HFFc6 (cell line): ENCODE data around the gene ERAL1. TPM values are rescaled to one million over a fixed set of nuclear protein-coding genes. Genes with fewer than 3 reads are reported as not detected.
"Not testable (repeated sequence)": the region's sequence is repeated elsewhere in the genome, so short reads cannot be mapped to it uniquely, and the experiment has no call there.

Experiments used
- DNase-seq: peaks from one replicate; pipeline ENCODE4 v3.0.0-alpha.2; 2018
- H3K27ac Mint-ChIP-seq: 2 replicates; pipeline ENCODE4 v1.8.0; 2020; ENCODE audit warnings: mild to moderate bottlenecking, mixed read lengths
- H3K27me3 Mint-ChIP-seq: 2 replicates; pipeline ENCODE4 v1.8.0; 2021; ENCODE audit warnings: mild to moderate bottlenecking, moderate library complexity, mixed read lengths; ENCODE audit not compliant: insufficient read depth
- H3K36me3 Mint-ChIP-seq: 2 replicates; pipeline ENCODE4 v1.8.0; 2021; ENCODE audit warnings: low read depth, mixed read lengths
- H3K4me1 Mint-ChIP-seq: 2 replicates; pipeline ENCODE4 v1.8.0; 2020; ENCODE audit warnings: low read depth, mixed read lengths
- H3K4me3 Mint-ChIP-seq: 2 replicates; pipeline ENCODE4 v1.8.0; 2020; ENCODE audit warnings: mild to moderate bottlenecking, moderate library complexity, mixed read lengths
- H3K9me3 Mint-ChIP-seq: 2 replicates; pipeline ENCODE4 v1.8.0; 2020; ENCODE audit warnings: mild to moderate bottlenecking, mixed read lengths
- CTCF ChIP-seq: fragments of 200-600 bp; sonication (generic); IDR thresholded peaks from 2 replicates; pipeline ENCODE4 v1.5.0; 2021; ENCODE audit warnings: antibody characterized with exemption, mild to moderate bottlenecking
- total RNA-seq, 6 experiments: library from RNA; stranded (reverse); fragmentation: NEBNext Ultra II Directional; extraction: Animal tissue kit (Norgen Biotek cat#: 25700); gene quantifications; 2 replicates in 1 of 6; 3 replicates in 5 of 6; pipeline ENCODE4 v1.2.3, GENCODE V29; 2021

ERAL1 gene
- total RNA-seq, 6 experiments from 2014 or later: 43.3 to 55.1 (median 46.1) TPM

- no peak overlapping the region for H3K4me3 Mint-ChIP-seq
- peaks cover 5% of the 10 kb centered on the region; the same call in 1 of the 2 replicates for H3K36me3 Mint-ChIP-seq
- H3K9me3 Mint-ChIP-seq: no peaks in the 10 kb centered on the region
- no peak overlapping the region for H3K27ac Mint-ChIP-seq
- H3K4me1 Mint-ChIP-seq: peaks cover 22% of the 10 kb centered on the region
- H3K27me3 Mint-ChIP-seq: peaks cover 2% of the 10 kb centered on the region; the same call in 1 of the 2 replicates
- DNase-seq: no peak
- TF ChIP-seq CTCF: no peak
Observed at GRCh38 chr17:28892024-28892423, 37.2 kb downstream of the ERAL1 start.

GRCh38 chr17:28893248-28894183 is 38.7 kb downstream of the ERAL1 start:
- H3K36me3 Mint-ChIP-seq, H3K4me3 Mint-ChIP-seq, H3K27ac Mint-ChIP-seq, H3K27me3 Mint-ChIP-seq, H3K9me3 Mint-ChIP-seq, DNase-seq: not testable (repeated sequence)
- H3K4me1 Mint-ChIP-seq: peaks cover 29% of the 10 kb centered on the region

GRCh38 chr17:28895794-28896447 is 41.1 kb downstream of the ERAL1 start:
- peaks cover 3% of the 10 kb centered on the region for H3K27me3 Mint-ChIP-seq
- H3K36me3 Mint-ChIP-seq: peaks cover 5% of the 10 kb centered on the region; the same call in 1 of the 2 replicates
- H3K4me1 Mint-ChIP-seq: peaks cover 29% of the 10 kb centered on the region
- no peaks in the 10 kb centered on the region for H3K9me3 Mint-ChIP-seq
- no peak for DNase-seq
- H3K4me3 Mint-ChIP-seq: peak overlapping the region; percentile 88
- H3K27ac Mint-ChIP-seq: peak overlapping the region; percentile 72
- no peak for TF ChIP-seq CTCF

DNA sequence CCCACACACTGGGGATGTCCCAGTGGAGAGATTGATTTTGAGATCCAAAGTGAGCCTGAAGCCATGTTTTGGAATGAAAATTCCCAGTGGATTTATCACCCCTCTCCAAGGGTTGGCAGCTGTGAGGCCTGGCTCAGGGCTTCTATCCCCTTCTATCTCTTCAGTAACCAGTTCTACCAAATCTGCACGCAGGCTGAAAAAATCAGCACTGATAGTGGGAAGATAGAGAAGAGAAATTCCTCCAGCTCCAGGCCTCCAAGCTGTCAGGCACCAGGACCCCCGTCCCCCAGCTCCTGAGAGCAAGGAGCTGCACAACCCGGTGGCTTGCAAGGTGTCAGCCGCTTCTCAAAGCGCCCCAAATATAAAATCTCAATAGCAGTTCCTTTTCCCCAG is 41.7 kb downstream of the ERAL1 start:
- peak overlapping the region; percentile 72 for H3K27ac Mint-ChIP-seq
- peaks cover 3% of the 10 kb centered on the region; the same call in 1 of the 2 replicates for H3K36me3 Mint-ChIP-seq
- TF ChIP-seq CTCF: no peak
- peak overlapping the region; percentile 88 for H3K4me3 Mint-ChIP-seq
- no peak for DNase-seq
- peaks cover 3% of the 10 kb centered on the region for H3K27me3 Mint-ChIP-seq
- H3K4me1 Mint-ChIP-seq: peaks cover 29% of the 10 kb centered on the region
- H3K9me3 Mint-ChIP-seq: no peaks in the 10 kb centered on the region

DNA sequence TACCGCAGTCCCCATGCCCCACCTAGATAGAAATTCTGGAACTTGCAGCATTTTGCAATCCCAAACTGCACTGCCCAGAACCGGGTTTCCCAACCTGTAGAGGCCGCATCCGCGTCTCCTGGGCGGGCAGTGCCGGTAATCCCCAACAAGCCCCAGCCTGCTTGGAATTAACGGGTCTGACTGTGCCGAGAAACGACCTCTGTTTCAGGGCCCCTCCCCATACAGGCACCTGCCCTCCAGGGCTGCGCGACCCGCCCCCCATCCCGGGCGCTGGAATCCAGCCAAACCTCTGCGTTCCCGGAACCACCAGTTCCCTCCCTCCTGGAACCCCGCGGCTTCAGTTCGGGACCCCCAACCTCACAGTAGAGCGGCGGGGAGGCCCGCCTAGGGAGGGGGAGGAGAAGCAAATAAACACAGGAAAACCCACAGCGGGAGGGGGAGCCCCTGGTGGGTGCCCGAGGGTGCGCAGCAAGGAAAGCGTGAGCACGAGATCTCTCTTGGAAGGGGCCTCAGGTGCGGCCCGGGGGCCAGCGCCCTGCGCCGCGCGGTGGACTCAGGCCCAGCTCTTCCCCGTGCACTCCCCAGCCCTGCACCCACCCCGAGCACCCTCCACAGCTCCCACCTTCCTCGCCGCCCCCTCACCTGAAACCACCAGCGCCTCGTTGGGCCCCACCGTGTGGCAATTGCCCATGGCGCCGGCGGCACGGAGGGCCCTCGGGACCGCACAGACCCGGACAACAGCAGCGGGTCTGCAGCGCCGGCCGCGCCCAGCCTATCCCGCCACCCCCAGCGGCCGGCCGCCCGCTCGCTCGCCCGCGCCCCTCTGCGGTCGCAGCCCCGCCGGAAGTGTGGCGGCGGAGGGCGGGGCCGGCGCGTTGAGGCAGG is 42.3 kb downstream of the ERAL1 start, which contains the start of gene FLOT2:
TSS of gene FLOT2 (minus strand) at position 850 of the 885 bp plus-strand sequence. CDS start at position 691, 159 bp downstream.
- peak within 1 kb of the TSS; percentile 75 for H3K27ac Mint-ChIP-seq
- H3K4me1 Mint-ChIP-seq: peaks cover 35% of the 10 kb centered on the region
- peaks cover 5% of the 10 kb centered on the region for H3K27me3 Mint-ChIP-seq
- peak; percentile 19 for DNase-seq
- H3K4me3 Mint-ChIP-seq: peak within 1 kb of the TSS; percentile 88
- peak; percentile 66 for TF ChIP-seq CTCF
- H3K36me3 Mint-ChIP-seq: no peaks in the 10 kb centered on the region
- H3K9me3 Mint-ChIP-seq: no peaks in the 10 kb centered on the region
